Skeletal muscle tissue (tissue), 2 donors: ENCODE measurements around the gene PTP4A1. TPM values are rescaled to one million over a fixed set of nuclear protein-coding genes. Genes with fewer than 3 reads are reported as not detected.

Experiments
- small RNA-seq: library from RNA; depleted of rRNA; stranded (forward); fragments of <200 nt; gene quantifications from one replicate; pipeline ENCODE3, GENCODE V24; 2014
- total RNA-seq: library from RNA; depleted of rRNA; stranded (reverse); fragments of >200 nt; gene quantifications from one replicate; pipeline ENCODE4 v1.2.3, GENCODE V29; 2014

PTP4A1 gene
- total RNA-seq, 1 donor from 2014 or later = 28.7 TPM

Small RNAs within 50 kb of the gene (small RNA-seq; reads per million reads assigned to genes)
- not detected for gene AL513043.1

Other genes with a start within 250 kb of the PTP4A1 start
- gene PHF3, start 63.3 kb downstream of the PTP4A1 start, total RNA-seq = 22.4 TPM